Gastrocnemius medialis (tissue), 4 donors: ENCODE data around the gene ZKSCAN1. TPM values are rescaled to one million over a fixed set of nuclear protein-coding genes. Genes with fewer than 3 reads are reported as not detected.
A peak's percentile ranks its signal among the peaks of the same experiment; 100 is the strongest.
"Not testable (repeated sequence)": the region's sequence is repeated elsewhere in the genome, so short reads cannot be mapped to it uniquely, and the experiment has no call there.

Experiments
- ATAC-seq, 2 donors: fragments of 150-250 bp; one replicate each; pipeline ENCODE4 v1.9.1; 2016
- DNase-seq, 2 donors: peaks; one replicate each; pipeline ENCODE4 v3.0.0-alpha.2; 2019
- H3K27ac ChIP-seq, 4 donors: fragments of 200-600 bp; sonication (generic); 1 replicate in 1 of 4; 2 replicates in 3 of 4; pipeline ENCODE4 v1.5.1; 2016 to 2018; ENCODE audit warnings: mild to moderate bottlenecking in 2 of 4, moderate library complexity in 1 of 4
- H3K27me3 ChIP-seq, 3 donors: fragments of 200-600 bp; sonication (generic) in 2 of 3; 1 replicate in 1 of 3; 2 replicates in 2 of 3; pipeline versions ENCODE4 v1.5.1 to v1.6.0; 2016 to 2019; ENCODE audit warnings: mild to moderate bottlenecking in 1 of 3, moderate library complexity in 1 of 3
- H3K36me3 ChIP-seq, 2 donors: fragments of 200-600 bp; sonication (generic) in 1 of 2; one replicate each; pipeline ENCODE4 v1.5.1; 2017 to 2018
- H3K4me1 ChIP-seq, 2 donors: fragments of 200-600 bp; sonication (generic) in 1 of 2; one replicate each; pipeline ENCODE4 v1.5.1; 2016 to 2017; ENCODE audit warnings: mild to moderate bottlenecking in 2 of 2
- H3K4me3 ChIP-seq, 4 donors: fragments of 200-600 bp; sonication (generic) in 3 of 4; 1 replicate in 1 of 4; 2 replicates in 3 of 4; pipeline ENCODE4 v1.5.1; 2016 to 2019; ENCODE audit warnings: mild to moderate bottlenecking in 2 of 4
- H3K9me3 ChIP-seq, 3 donors: fragments of 200-600 bp; sonication (generic) in 2 of 3; 1 replicate in 1 of 3; 2 replicates in 2 of 3; pipeline ENCODE4 v1.5.1; 2016 to 2019
- POLR2A ChIP-seq, 2 donors: fragments of 450-650 bp; IDR thresholded peaks; one replicate each; pipeline ENCODE4 v1.6.1; 2017; ENCODE audit warnings: antibody characterized with exemption in 2 of 2, mild to moderate bottlenecking in 2 of 2, moderate library complexity in 2 of 2
- in situ Hi-C, 4 donors: fragments of 200-750 bp; cut with MboI; loops; one replicate each; pipeline versions ENCODE4 v1.15.0 to v1.8.0; 2017; ENCODE audit warnings: low sequenced_read_pairs in 4 of 4
- intact Hi-C: fragments of 100-400 bp; cut with DNase I; formaldehyde crosslinking; loops from one replicate; pipeline ENCODE4 v1.15.1; 2023; ENCODE audit warnings: low total_unique reads
- total RNA-seq, 4 donors: library from RNA; depleted of rRNA; stranded (reverse); fragments of >200 nt; gene quantifications; one replicate each; pipeline versions ENCODE4 v1.1.0 to v1.2.3, GENCODE V29; 2016
- TF ChIP-seq, protein P1 (sequence below), 5 experiments: fragments of 450-650 bp in 3 of 5; fragments of 200-600 bp in 2 of 5; sonication (generic) in 2 of 5; IDR thresholded peaks in 4 of 5; conservative IDR thresholded peaks in 1 of 5; 1 replicate in 4 of 5; 2 replicates in 1 of 5; pipeline ENCODE4 v1.5.1; 2016 to 2019; ENCODE audit warnings: antibody characterized with exemption in 5 of 5, mild to moderate bottlenecking in 3 of 5, moderate library complexity in 3 of 5

The ZKSCAN1 gene
- total RNA-seq, 4 donors from 2014 or later, result 15.0 to 17.7 (median 15.5) TPM

DNA sequence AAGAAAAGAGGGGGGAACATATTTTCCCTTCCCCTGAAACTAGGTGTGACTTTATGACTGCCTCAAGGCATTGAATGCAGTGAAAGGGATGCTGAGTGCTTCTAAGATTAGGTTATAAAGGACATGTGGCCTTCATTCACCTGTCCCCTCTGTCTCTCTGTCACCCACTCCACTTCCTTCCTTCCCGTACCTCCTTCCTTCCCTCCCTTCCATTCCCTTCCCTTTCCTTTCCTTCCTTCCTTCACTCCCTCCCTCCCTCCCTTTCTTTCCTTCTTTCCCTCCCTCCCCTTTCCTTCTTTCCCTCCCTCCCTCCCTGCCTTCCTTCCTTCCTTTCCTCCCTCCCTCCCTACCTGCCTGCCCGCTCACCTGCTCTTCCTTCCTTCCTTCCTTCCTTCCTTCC, 4.5 kb upstream of the ZKSCAN1 start:
- Histone ChIP-seq H3K9me3 (no peaks in the 10 kb centered on the region), H3K4me3 (no peak overlapping the region), H3K36me3 (no peaks in the 10 kb centered on the region), H3K27me3 (no peaks in the 10 kb centered on the region), H3K27ac (no peak overlapping the region), H3K4me1 (peaks cover 0 to 4% of the 10 kb centered on the region in 2 donors)
- no peak for TF ChIP-seq POLR2A (IDR thresholded peaks at IDR 0.05)
- TF ChIP-seq, protein P1, sequence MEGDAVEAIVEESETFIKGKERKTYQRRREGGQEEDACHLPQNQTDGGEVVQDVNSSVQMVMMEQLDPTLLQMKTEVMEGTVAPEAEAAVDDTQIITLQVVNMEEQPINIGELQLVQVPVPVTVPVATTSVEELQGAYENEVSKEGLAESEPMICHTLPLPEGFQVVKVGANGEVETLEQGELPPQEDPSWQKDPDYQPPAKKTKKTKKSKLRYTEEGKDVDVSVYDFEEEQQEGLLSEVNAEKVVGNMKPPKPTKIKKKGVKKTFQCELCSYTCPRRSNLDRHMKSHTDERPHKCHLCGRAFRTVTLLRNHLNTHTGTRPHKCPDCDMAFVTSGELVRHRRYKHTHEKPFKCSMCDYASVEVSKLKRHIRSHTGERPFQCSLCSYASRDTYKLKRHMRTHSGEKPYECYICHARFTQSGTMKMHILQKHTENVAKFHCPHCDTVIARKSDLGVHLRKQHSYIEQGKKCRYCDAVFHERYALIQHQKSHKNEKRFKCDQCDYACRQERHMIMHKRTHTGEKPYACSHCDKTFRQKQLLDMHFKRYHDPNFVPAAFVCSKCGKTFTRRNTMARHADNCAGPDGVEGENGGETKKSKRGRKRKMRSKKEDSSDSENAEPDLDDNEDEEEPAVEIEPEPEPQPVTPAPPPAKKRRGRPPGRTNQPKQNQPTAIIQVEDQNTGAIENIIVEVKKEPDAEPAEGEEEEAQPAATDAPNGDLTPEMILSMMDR (IDR thresholded peaks at IDR 0.05 in 4 of 5, conservative IDR thresholded peaks at IDR 0.05 in 1 of 5), result no peak
- in situ Hi-C loops (no loop called here), intact Hi-C loops (loop anchor here (10.0 kb wide), 1 partner anchor 114 kb away; the partner anchor contains the start of gene MBLAC1)
- no peak for ATAC-seq
- DNase-seq, result no peak

DNA sequence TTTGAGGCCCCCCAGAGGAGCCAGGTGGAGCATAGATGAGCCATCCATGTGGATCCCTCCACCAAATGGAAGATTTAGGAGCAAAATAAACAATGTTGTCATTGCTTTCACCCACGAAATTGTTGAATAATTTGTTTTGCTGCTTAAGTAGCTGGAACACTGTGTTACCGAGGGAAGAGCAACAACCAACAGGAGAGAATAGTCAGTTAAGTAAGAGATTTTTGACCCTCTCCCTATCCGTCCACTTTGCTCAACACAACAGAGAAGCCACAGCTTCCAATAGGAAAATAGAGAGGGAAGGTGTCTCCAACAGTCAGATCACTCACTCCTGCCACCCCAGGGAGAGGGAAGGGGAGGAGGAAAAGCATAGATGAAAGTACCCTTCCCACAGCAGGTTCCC, 3.9 kb upstream of the ZKSCAN1 start:
- in situ Hi-C loops, result no loop called here
- ATAC-seq (no peak), DNase-seq (no peak)
- no peaks in the 10 kb centered on the region for H3K27me3 ChIP-seq
- no peaks in the 10 kb centered on the region for H3K9me3 ChIP-seq
- intact Hi-C loops, result loop anchor here (10.0 kb wide), 1 partner anchor 113 kb away; the partner anchor contains the start of gene MBLAC1
- H3K27ac ChIP-seq, result no peak overlapping the region
- peaks cover under 1 to 6% of the 10 kb centered on the region in 2 donors for H3K4me1 ChIP-seq
- H3K36me3 ChIP-seq, result no peaks in the 10 kb centered on the region
- TF ChIP-seq POLR2A (IDR thresholded peaks at IDR 0.05), result no peak
- TF ChIP-seq, protein P1 (IDR thresholded peaks at IDR 0.05 in 4 of 5, conservative IDR thresholded peaks at IDR 0.05 in 1 of 5), result no peak
- no peak overlapping the region for H3K4me3 ChIP-seq

DNA sequence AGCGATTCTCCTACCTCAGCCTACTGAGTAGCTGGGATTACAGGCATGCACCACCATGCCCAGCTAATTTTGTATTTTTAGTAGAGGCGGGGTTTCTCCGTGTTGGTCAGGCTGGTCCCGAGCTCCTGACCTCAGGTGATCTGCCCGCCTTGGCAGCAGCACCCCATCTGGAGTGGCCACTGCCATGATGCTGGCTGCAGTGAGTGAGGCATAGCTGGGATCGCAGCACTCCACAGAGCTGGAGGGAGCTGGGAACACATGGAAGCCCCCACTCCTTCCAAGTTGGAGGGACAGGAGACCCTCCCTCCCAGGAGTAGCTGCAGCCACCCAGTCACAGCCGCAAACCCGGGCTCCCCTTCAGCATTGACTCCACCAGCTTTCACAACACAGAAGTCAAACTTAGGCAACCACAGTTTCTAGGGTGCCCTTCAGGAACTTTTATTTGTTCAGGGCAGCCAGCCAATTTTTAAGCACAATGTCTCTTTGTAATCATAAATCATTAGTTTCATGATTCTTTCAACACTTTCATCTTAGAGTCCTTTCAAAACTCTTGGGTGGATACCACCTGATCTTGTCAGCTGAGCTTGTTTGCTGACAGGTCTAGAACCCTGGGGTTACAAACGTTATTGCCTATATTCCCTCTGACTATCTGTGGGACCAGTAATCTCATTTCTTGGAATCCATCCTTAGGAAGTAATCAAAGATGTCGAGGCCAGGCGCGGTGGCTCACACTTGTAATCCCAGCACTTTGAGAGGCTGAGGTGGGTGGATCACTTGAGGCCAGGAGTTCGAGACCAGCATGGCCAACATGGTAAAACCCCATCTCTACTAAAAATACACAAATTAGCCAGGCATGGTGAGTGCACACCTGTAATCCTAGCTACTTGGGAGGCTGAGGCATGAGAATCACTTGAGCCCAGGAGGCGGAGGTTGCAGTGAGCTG, 2.7 kb upstream of the ZKSCAN1 start:
- in situ Hi-C loops, H3K9me3 ChIP-seq, H3K27ac ChIP-seq, H3K36me3 ChIP-seq, DNase-seq, H3K4me3 ChIP-seq, ATAC-seq, H3K27me3 ChIP-seq: not testable (repeated sequence)
- H3K4me1 ChIP-seq, result peaks cover 12 to 17% of the 10 kb centered on the region in 2 donors
- intact Hi-C loops, result loop anchor here (10.0 kb wide), 1 partner anchor 112 kb away; the partner anchor contains the start of gene MBLAC1

DNA sequence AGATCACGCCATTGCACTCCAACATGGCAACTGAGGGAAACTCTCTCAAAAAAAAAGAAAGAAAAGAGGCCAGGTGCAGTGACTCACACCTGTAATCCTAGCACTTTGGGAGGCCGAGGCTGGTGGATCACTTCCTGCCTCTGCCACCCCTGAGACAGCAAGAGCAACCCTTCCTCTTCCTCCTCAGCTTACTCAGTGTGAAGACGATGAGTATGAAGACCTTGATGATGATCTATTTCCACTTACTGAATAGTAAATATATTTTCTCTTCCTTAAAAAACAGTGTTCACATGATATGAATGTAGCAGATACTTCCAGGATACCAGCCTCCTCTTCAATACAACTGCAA, 2.1 kb upstream of the ZKSCAN1 start:
- Histone ChIP-seq H3K36me3 (no peaks in the 10 kb centered on the region), H3K4me3 (no peak overlapping the region), H3K9me3 (no peaks in the 10 kb centered on the region), H3K4me1 (peaks cover 15 to 18% of the 10 kb centered on the region in 2 donors), H3K27me3 (no peaks in the 10 kb centered on the region), H3K27ac (no peak overlapping the region)
- ATAC-seq (no peak), DNase-seq (no peak)
- TF ChIP-seq POLR2A (IDR thresholded peaks at IDR 0.05), result no peak
- TF ChIP-seq, protein P1 (IDR thresholded peaks at IDR 0.05 in 4 of 5, conservative IDR thresholded peaks at IDR 0.05 in 1 of 5), result no peak
- in situ Hi-C loops (no loop called here), intact Hi-C loops (loop anchor here (10.0 kb wide), 1 partner anchor 111 kb away; the partner anchor contains the start of gene MBLAC1)

DNA sequence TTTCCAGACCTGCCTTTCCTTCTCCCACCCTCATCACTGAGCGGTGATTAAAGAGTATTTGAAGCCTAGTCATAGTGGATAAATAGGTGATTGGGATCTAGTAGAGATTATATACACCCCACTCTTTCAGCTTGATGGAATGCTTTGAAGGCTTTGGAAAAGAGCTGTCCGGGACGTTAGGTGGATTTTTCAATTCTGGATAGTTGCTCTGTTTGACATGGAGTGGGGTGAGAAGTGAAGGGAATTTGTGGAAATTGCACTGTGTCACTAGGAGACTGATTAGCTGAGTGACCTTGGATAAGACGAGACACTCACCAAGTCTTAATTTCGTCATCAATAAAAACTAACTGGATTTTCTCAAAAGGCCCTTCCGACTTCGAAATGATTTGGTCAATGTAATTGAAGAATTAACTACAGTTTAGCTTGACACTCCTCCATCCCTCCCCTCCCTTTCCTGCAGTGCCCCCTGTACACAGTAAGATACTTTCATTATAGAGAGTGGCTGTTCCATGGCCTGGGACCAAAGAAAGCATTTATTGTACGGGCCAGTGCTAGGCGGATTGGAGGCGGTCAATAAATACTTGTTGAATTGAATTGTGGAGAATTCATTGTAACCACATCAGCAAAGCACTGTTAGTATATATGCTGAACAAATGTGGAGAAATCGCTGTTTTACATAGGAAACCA, 962 bp downstream of the ZKSCAN1 start:
- H3K27ac ChIP-seq, result peak overlapping the region; percentile 92 to 99 (median 98)
- peak; percentile 13 for ATAC-seq
- in situ Hi-C loops (no loop called here), intact Hi-C loops (loop anchor here (1.0 to 10.0 kb wide), 2 partner anchors 65 to 108 kb away; partner anchors contain the start of genes MBLAC1 and ZNF3)
- H3K4me3 ChIP-seq, result peak overlapping the region; percentile 64 to 99 (median 94)
- TF ChIP-seq, protein P1 (IDR thresholded peaks at IDR 0.05 in 4 of 5, conservative IDR thresholded peaks at IDR 0.05 in 1 of 5), result no peak
- TF ChIP-seq POLR2A (IDR thresholded peaks at IDR 0.05), result no peak
- H3K9me3 ChIP-seq, result no peaks in the 10 kb centered on the region
- peaks cover 0 to 7% of the 10 kb centered on the region in 2 donors for H3K36me3 ChIP-seq
- no peaks in the 10 kb centered on the region for H3K27me3 ChIP-seq
- H3K4me1 ChIP-seq, result peaks cover 17 to 25% of the 10 kb centered on the region in 2 donors
- DNase-seq, result no peak
